ENCODE measurements around the gene BNIP5. TPM values are rescaled to one million over a fixed set of nuclear protein-coding genes. Genes with fewer than 3 reads are reported as not detected.

The BNIP5 gene
- total and polyA plus RNA-seq, 2 of the 13 experiments (the other 11 are each of a cell fraction or from before 2014, with no cell fraction given), result not detected

DNA sequence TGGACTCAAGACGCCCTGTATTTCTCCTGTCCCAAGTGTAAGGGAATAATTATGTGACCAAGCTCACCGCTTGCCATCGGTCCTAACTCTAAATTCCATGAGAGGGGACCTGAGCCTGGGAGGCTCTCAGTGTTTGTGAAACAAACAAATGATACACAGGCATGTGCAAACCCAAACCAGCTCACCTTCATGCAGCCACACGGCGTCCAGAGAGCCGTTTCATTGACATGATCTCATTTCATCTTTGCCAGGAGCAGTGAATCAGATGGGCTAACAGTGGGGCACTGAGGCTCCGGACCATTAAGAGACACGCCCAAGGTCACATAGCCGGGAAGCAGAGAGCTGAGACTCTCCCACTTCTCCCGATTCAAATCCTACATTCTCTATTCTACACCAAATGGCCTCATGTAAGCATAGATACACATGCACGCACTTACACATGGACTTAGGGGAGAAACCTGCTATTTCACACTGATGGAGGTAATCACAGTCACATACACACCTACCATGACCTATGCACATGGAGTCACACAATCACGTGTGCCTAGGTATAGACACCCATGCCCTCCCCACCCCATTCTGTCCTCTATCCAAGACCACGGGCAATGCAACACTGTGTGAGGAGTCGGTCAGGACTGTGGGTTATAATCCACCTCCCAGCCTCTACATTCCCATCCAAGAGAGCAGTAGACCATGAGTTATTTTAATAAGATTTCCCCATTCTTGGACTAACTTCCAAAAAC is 1.1 kb downstream of the BNIP5 start:
- no peaks in the 10 kb centered on the region; a peak in 1 of 5 replicates for H3K36me3 ChIP-seq (replicated peaks in 1 of 2; ENCODE audit: control insufficient read depth in 1 of 2, insufficient read depth in 2 of 2, low read length in 2 of 2)
- no peaks in the 10 kb centered on the region for H3K79me2 ChIP-seq (ENCODE audit: insufficient read depth, low read length)
- no TSS peak for BruUV-seq (replicated peaks)
- H3K9me3 ChIP-seq (ENCODE audit: low read length), result no peaks in the 10 kb centered on the region
- DNase-seq (ENCODE audit: low spot score) (no peak), FAIRE-seq (no peak), ATAC-seq (peak; percentile 55)
- peak overlapping the region; percentile 57 for H2AFZ ChIP-seq (ENCODE audit: low read length)
- H3K27me3 ChIP-seq (ENCODE audit: control insufficient read depth in 1 of 2, insufficient read depth in 2 of 2, low read length in 2 of 2), result peaks cover 5 to 52% of the 10 kb centered on the region in 2 experiments
- H3K27ac ChIP-seq (ENCODE audit: extremely low read length, insufficient read depth, low read length), result no peak overlapping the region
- intact Hi-C loops (cut with micrococcal nuclease; ENCODE audit: unreplicated experiment), result loop anchor here (2.0 kb wide), 1 partner anchor 33 kb away; no protein-coding TSS in a partner anchor
- peaks cover 43% of the 10 kb centered on the region for H3K4me1 ChIP-seq (ENCODE audit: insufficient read depth, low read length)
- POLR2A ChIA-PET, result interaction anchor here (1.6 kb wide), 1 partner anchor 15 kb away, joined by 4 read pairs; no protein-coding TSS in a partner anchor
- no peak overlapping the region for H3K9ac ChIP-seq (ENCODE audit: insufficient read depth, low read depth, low read length)
- CTCF ChIA-PET (ENCODE audit: low intra/inter-chr PET ratio, low total read pairs), result no interaction called here
- 16% methylated on average over 14 of the region's 14 CpGs for WGBS (ENCODE audit: low lambda C conversion rate)
- peak overlapping the region; percentile 78 for H3K4me2 ChIP-seq (ENCODE audit: low read depth, low read length)
- H4K20me1 ChIP-seq (ENCODE audit: insufficient read depth, low read length), result no peaks in the 10 kb centered on the region
- H3K4me3 ChIP-seq (replicated peaks in 1 of 3; ENCODE audit: insufficient read depth in 1 of 3, low read depth in 2 of 3, low read length in 3 of 3), result peak overlapping the region in 2 of 3 experiments; percentile 0 to 53; a peak in 2 of 6 replicates
- in situ Hi-C loops (cut with HindIII; ENCODE audit: extremely low pct_ligation_motif_present, low pct_unique_long_range_greater_than_20kb), result no loop called here
- TF ChIP-seq, protein P1, sequence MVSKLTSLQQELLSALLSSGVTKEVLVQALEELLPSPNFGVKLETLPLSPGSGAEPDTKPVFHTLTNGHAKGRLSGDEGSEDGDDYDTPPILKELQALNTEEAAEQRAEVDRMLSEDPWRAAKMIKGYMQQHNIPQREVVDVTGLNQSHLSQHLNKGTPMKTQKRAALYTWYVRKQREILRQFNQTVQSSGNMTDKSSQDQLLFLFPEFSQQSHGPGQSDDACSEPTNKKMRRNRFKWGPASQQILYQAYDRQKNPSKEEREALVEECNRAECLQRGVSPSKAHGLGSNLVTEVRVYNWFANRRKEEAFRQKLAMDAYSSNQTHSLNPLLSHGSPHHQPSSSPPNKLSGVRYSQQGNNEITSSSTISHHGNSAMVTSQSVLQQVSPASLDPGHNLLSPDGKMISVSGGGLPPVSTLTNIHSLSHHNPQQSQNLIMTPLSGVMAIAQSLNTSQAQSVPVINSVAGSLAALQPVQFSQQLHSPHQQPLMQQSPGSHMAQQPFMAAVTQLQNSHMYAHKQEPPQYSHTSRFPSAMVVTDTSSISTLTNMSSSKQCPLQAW (CRISPR knock-in tag; IDR thresholded peaks at IDR 0.05), result no peak
- TF ChIP-seq, protein P2, sequence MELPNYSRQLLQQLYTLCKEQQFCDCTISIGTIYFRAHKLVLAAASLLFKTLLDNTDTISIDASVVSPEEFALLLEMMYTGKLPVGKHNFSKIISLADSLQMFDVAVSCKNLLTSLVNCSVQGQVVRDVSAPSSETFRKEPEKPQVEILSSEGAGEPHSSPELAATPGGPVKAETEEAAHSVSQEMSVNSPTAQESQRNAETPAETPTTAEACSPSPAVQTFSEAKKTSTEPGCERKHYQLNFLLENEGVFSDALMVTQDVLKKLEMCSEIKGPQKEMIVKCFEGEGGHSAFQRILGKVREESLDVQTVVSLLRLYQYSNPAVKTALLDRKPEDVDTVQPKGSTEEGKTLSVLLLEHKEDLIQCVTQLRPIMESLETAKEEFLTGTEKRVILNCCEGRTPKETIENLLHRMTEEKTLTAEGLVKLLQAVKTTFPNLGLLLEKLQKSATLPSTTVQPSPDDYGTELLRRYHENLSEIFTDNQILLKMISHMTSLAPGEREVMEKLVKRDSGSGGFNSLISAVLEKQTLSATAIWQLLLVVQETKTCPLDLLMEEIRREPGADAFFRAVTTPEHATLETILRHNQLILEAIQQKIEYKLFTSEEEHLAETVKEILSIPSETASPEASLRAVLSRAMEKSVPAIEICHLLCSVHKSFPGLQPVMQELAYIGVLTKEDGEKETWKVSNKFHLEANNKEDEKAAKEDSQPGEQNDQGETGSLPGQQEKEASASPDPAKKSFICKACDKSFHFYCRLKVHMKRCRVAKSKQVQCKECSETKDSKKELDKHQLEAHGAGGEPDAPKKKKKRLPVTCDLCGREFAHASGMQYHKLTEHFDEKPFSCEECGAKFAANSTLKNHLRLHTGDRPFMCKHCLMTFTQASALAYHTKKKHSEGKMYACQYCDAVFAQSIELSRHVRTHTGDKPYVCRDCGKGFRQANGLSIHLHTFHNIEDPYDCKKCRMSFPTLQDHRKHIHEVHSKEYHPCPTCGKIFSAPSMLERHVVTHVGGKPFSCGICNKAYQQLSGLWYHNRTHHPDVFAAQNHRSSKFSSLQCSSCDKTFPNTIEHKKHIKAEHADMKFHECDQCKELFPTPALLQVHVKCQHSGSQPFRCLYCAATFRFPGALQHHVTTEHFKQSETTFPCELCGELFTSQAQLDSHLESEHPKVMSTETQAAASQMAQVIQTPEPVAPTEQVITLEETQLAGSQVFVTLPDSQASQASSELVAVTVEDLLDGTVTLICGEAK (IDR thresholded peaks at IDR 0.05), result no peak
- TF ChIP-seq, protein P2 (CRISPR knock-in tag; IDR thresholded peaks at IDR 0.05), result 0 out of 2 replicates have a peak, but pooled peaks have one; percentile 4
- TF ChIP-seq MED1 (CRISPR knock-in tag; IDR thresholded peaks at IDR 0.05) (0 out of 2 replicates have a peak, but pooled peaks have one; percentile 0), MAF1 (CRISPR knock-in tag; IDR thresholded peaks at IDR 0.05; ENCODE audit: borderline replicate concordance) (no peak), HOXA7 (CRISPR knock-in tag; IDR thresholded peaks at IDR 0.05) (no peak), NFE2 (CRISPR knock-in tag; IDR thresholded peaks at IDR 0.05) (no peak)
- TF ChIP-seq, protein P3, sequence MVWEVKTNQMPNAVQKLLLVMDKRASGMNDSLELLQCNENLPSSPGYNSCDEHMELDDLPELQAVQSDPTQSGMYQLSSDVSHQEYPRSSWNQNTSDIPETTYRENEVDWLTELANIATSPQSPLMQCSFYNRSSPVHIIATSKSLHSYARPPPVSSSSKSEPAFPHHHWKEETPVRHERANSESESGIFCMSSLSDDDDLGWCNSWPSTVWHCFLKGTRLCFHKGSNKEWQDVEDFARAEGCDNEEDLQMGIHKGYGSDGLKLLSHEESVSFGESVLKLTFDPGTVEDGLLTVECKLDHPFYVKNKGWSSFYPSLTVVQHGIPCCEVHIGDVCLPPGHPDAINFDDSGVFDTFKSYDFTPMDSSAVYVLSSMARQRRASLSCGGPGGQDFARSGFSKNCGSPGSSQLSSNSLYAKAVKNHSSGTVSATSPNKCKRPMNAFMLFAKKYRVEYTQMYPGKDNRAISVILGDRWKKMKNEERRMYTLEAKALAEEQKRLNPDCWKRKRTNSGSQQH (CRISPR knock-in tag; IDR thresholded peaks at IDR 0.05; ENCODE audit: low read depth), result 0 out of 2 replicates have a peak, but pooled peaks have one; percentile 24
- TF ChIP-seq, protein P4, sequence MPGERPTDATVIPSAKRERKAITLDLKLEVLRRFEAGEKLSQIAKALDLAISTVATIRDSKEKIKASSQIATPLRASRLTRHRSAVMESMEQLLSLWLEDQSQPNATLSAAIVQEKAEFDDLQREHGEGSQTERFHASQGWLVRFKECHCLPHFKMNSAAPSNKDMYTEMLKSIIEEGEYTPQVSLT (CRISPR knock-in tag; IDR thresholded peaks at IDR 0.05; ENCODE audit: borderline replicate concordance, low read depth), result no peak

All from HepG2 (cell line).